ENCODE results near the gene TLE1. TPM values are rescaled to one million over a fixed set of nuclear protein-coding genes. Genes with fewer than 3 reads are reported as not detected.

TLE1 gene
- total and polyA plus RNA-seq, 2 donors (not counting 1 experiment from before 2014, with no cell fraction given), result 33.5 to 80.3 TPM

- Mint-ChIP-seq H3K4me3 (no peak overlapping the region), H3K27me3 (peaks cover 6% of the 10 kb centered on the region), H3K27ac (no peak overlapping the region), H3K4me1 (no peaks in the 10 kb centered on the region), H3K9me3 (ENCODE audit: insufficient read depth) (no peaks in the 10 kb centered on the region)
- Histone ChIP-seq H3K79me2 (ENCODE audit: control insufficient read depth, insufficient read depth, low read length) (no peaks in the 10 kb centered on the region), H3K9ac (ENCODE audit: low read length) (no peak overlapping the region), H3K36me3 (replicated peaks in 1 of 2; ENCODE audit: control extremely low read depth in 1 of 2, control insufficient read depth in 1 of 2, extremely low read depth in 1 of 2, insufficient read depth in 2 of 2, low read length in 1 of 2) (no peaks in the 10 kb centered on the region), H3K9me3 (ENCODE audit: control extremely low read depth in 1 of 3, control insufficient read depth in 2 of 3, insufficient read depth in 1 of 3, low read length in 2 of 3) (no peaks in the 10 kb centered on the region), H3K4me1 (ENCODE audit: control insufficient read depth in 2 of 2, insufficient read depth in 2 of 2, low read length in 2 of 2) (no peaks in the 10 kb centered on the region), H3K4me2 (replicated peaks; ENCODE audit: low read depth, low read length, poor library complexity, severe bottlenecking) (no peak overlapping the region), H3K4me3 (ENCODE audit: control extremely low read depth in 1 of 5, extremely low read depth in 1 of 5, insufficient read depth in 1 of 5, low read depth in 2 of 5, low read length in 4 of 5) (no peak overlapping the region), H4K20me1 (ENCODE audit: control insufficient read depth, insufficient read depth, low read length, poor library complexity, severe bottlenecking) (no peaks in the 10 kb centered on the region), H2AFZ (ENCODE audit: insufficient read depth, low read depth, low read length, poor library complexity, severe bottlenecking) (no peak overlapping the region), H3K27ac (ENCODE audit: low read length in 2 of 2) (no peak overlapping the region), H3K27me3 (replicated peaks in 1 of 4; ENCODE audit: control extremely low read depth in 1 of 4, control insufficient read depth in 3 of 4, insufficient read depth in 4 of 4, low read length in 3 of 4) (peaks cover 0 to 7% (median 2%) of the 10 kb centered on the region in 4 experiments)
- no peak for DNase-seq
- no peak for TF ChIP-seq CTCF (IDR thresholded peaks at IDR 0.05)
- ChIA-PET POLR2A (no interaction called here), CTCF (no interaction called here)
- no peak for ATAC-seq (ENCODE audit: low read depth)
- intact Hi-C loops (cut with micrococcal nuclease), result no loop called here
- WGBS (ENCODE audit: insufficient coverage), result 100% methylated on average over 1 of the region's 4 CpGs
Observed at GRCh38 chr9:81552581-81552991, 136.8 kb downstream of the TLE1 start.

- intact Hi-C loops (cut with micrococcal nuclease), result no loop called here
Observed at GRCh38 chr9:81550207-81550583, 139.2 kb downstream of the TLE1 start.

More at GRCh38 chr9:81550207-81550583, 139.2 kb downstream of the TLE1 start:
- Histone ChIP-seq H4K20me1 (ENCODE audit: control insufficient read depth, insufficient read depth, low read length, poor library complexity, severe bottlenecking) (no peaks in the 10 kb centered on the region), H3K79me2 (ENCODE audit: control insufficient read depth, insufficient read depth, low read length) (no peaks in the 10 kb centered on the region), H3K4me1 (ENCODE audit: control insufficient read depth in 2 of 2, insufficient read depth in 2 of 2, low read length in 2 of 2) (no peaks in the 10 kb centered on the region), H3K9ac (ENCODE audit: low read length) (no peak overlapping the region), H3K4me2 (replicated peaks; ENCODE audit: low read depth, low read length, poor library complexity, severe bottlenecking) (no peak overlapping the region), H3K27ac (ENCODE audit: low read length in 2 of 2) (no peak overlapping the region), H3K27me3 (replicated peaks in 1 of 4; ENCODE audit: control extremely low read depth in 1 of 4, control insufficient read depth in 3 of 4, insufficient read depth in 4 of 4, low read length in 3 of 4) (peaks cover 0 to 8% (median 4%) of the 10 kb centered on the region in 4 experiments), H3K9me3 (ENCODE audit: control extremely low read depth in 1 of 3, control insufficient read depth in 2 of 3, insufficient read depth in 1 of 3, low read length in 2 of 3) (no peaks in the 10 kb centered on the region), H3K4me3 (ENCODE audit: control extremely low read depth in 1 of 5, extremely low read depth in 1 of 5, insufficient read depth in 1 of 5, low read depth in 2 of 5, low read length in 4 of 5) (no peak overlapping the region), H3K36me3 (replicated peaks in 1 of 2; ENCODE audit: control extremely low read depth in 1 of 2, control insufficient read depth in 1 of 2, extremely low read depth in 1 of 2, insufficient read depth in 2 of 2, low read length in 1 of 2) (no peaks in the 10 kb centered on the region), H2AFZ (ENCODE audit: insufficient read depth, low read depth, low read length, poor library complexity, severe bottlenecking) (no peak overlapping the region)
- DNase-seq (no peak), ATAC-seq (ENCODE audit: low read depth) (no peak)
- Mint-ChIP-seq H3K4me1 (no peaks in the 10 kb centered on the region), H3K27ac (no peak overlapping the region), H3K9me3 (ENCODE audit: insufficient read depth) (no peaks in the 10 kb centered on the region), H3K27me3 (peaks cover 11% of the 10 kb centered on the region), H3K4me3 (no peak overlapping the region)
- WGBS (ENCODE audit: insufficient coverage), result no CpG with 5 or more reads among the region's 3 CpGs
- ChIA-PET CTCF (interaction anchor here (1.7 kb wide), 1 partner anchor 28 kb away, joined by 5 read pairs; no protein-coding TSS in a partner anchor), POLR2A (interaction anchor here (0.6 kb wide), 1 partner anchor 14 kb away, joined by 3 read pairs; no protein-coding TSS in a partner anchor)
- TF ChIP-seq EZH2 (IDR thresholded peaks at IDR 0.05; ENCODE audit: borderline replicate concordance, insufficient read depth, low read depth, low read length, poor library complexity, severe bottlenecking) (no peak), CTCF (IDR thresholded peaks at IDR 0.05) (no peak)
